Kidney (tissue), 14 donors: Measurements from ENCODE around the gene BNC2. TPM values are rescaled to one million over a fixed set of nuclear protein-coding genes. Genes with fewer than 3 reads are reported as not detected.
A peak's percentile ranks its signal among the peaks of the same experiment; 100 is the strongest.

Experiments used
- DNase-seq, 5 donors: peaks; one replicate each; pipeline ENCODE4 v3.0.0-alpha.2; 2013 to 2020
- FAIRE-seq: peaks from 2 replicates; lab custom pipeline; 2012; peaks lifted over from hg19 to GRCh38; lab: Jason Lieb, UNC
- H3K27ac ChIP-seq, 2 donors: one replicate each; pipeline ENCODE4 v1.7.0; 2013; ENCODE audit warnings: low read depth in 2 of 2, low read length in 2 of 2, inconsistent platforms in 1 of 2
- H3K27me3 ChIP-seq: one replicate; pipeline ENCODE4 v1.7.1; 2013; ENCODE audit warnings: low read length, inconsistent platforms; ENCODE audit not compliant: control insufficient read depth, insufficient read depth
- H3K36me3 ChIP-seq, 3 donors: one replicate each; pipeline versions ENCODE4 v1.7.0 to v1.7.1; 2013; ENCODE audit warnings: low read length in 3 of 3, control low read depth in 1 of 3, inconsistent platforms in 1 of 3; ENCODE audit not compliant: insufficient read depth in 3 of 3, control insufficient read depth in 2 of 3
- H3K4me1 ChIP-seq, 3 donors: one replicate each; pipeline versions ENCODE4 v1.7.0 to v1.7.1; 2013; ENCODE audit warnings: low read length in 3 of 3, inconsistent platforms in 1 of 3, low read depth in 1 of 3; ENCODE audit not compliant: control insufficient read depth in 2 of 3, insufficient read depth in 2 of 3
- H3K4me3 ChIP-seq, 3 donors: one replicate each; pipeline versions ENCODE4 v1.7.0 to v1.8.1; 2013; ENCODE audit warnings: low read length in 3 of 3, control low read depth in 1 of 3, inconsistent platforms in 1 of 3
- H3K9ac ChIP-seq, 3 donors: one replicate each; pipeline versions ENCODE4 v1.7.0 to v1.7.1; 2013; ENCODE audit warnings: low read length in 3 of 3, control low read depth in 1 of 3, inconsistent platforms in 1 of 3
- H3K9me3 ChIP-seq, 3 donors: one replicate each; pipeline versions ENCODE4 v1.7.0 to v1.7.1; 2013; ENCODE audit warnings: low read length in 3 of 3, control low read depth in 1 of 3, inconsistent platforms in 1 of 3; ENCODE audit not compliant: control insufficient read depth in 2 of 3, insufficient read depth in 1 of 3
- intact Hi-C: fragments of 100-400 bp; cut with DNase I; formaldehyde crosslinking; loops from one replicate; pipeline ENCODE4 v1.11.1; 2022
- polyA plus RNA-seq: library from polyadenylated mRNA; stranded (reverse); fragments of 350-450 nt; fragmentation: Illumina TruSeq; extraction: RNeasy Lipid Tissue Mini Kit (QIAGEN cat#74804); gene quantifications from one replicate; pipeline ENCODE4 v1.2.3, GENCODE V29; 2014; ENCODE audit warnings: low read depth, low replicate concordance; ENCODE audit not compliant: insufficient read depth
- total RNA-seq: library from RNA; stranded (reverse); fragmentation: NEBNext Ultra II Directional; extraction: Animal tissue kit (Norgen Biotek cat#: 25700); gene quantifications from one replicate; pipeline ENCODE4 v1.2.1, GENCODE V29; 2021
- TF ChIP-seq, protein P1 (sequence below): IDR thresholded peaks from 3 replicates; pipeline ENCODE4 v1.5.1; 2012; ENCODE audit warnings: mild to moderate bottlenecking, moderate library complexity, borderline replicate concordance; ENCODE audit not compliant: insufficient read depth; ENCODE audit errors: extremely low read depth
- donor health status: control.
- donor health status: control.
- donor health status: control.
- donor health status: control.
- donor health status: control.
- donor health status: DM: yes; HTN: yes; CAD: no.
- donor health status: Normal renal cell carcinoma (clear cell type).

The BNC2 gene
- total and polyA plus RNA-seq, 2 donors from 2014 or later, result 5.4 to 37.9 TPM

DNA sequence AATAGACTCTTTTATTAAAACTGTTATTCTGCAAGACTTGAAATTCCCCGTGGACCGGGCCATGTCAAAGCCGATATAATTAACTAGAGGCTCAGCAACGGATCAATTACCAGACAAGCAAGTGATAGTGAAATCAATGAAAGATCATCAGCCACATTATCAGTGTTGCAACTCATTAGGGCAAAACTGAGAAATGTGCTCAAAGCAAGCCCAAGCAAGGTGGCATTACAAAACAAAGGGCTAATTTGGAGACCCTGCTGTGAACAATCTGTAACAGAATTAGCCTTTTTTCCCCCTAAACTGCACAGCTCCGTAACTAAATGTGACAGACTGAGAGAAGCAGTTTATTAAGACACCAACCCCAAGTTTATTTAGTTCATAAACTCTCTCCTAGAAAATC, 140.3 kb downstream of the BNC2 start:
- H3K36me3 ChIP-seq, result no peaks in the 10 kb centered on the region
- H3K9me3 ChIP-seq, result no peaks in the 10 kb centered on the region
- H3K4me1 ChIP-seq, result peaks cover 0 to 4% (median 0%) of the 10 kb centered on the region in 3 donors
- no peak overlapping the region for H3K27ac ChIP-seq
- no peak overlapping the region for H3K9ac ChIP-seq
- FAIRE-seq (no peak), DNase-seq (no peak)
- TF ChIP-seq, protein P1, sequence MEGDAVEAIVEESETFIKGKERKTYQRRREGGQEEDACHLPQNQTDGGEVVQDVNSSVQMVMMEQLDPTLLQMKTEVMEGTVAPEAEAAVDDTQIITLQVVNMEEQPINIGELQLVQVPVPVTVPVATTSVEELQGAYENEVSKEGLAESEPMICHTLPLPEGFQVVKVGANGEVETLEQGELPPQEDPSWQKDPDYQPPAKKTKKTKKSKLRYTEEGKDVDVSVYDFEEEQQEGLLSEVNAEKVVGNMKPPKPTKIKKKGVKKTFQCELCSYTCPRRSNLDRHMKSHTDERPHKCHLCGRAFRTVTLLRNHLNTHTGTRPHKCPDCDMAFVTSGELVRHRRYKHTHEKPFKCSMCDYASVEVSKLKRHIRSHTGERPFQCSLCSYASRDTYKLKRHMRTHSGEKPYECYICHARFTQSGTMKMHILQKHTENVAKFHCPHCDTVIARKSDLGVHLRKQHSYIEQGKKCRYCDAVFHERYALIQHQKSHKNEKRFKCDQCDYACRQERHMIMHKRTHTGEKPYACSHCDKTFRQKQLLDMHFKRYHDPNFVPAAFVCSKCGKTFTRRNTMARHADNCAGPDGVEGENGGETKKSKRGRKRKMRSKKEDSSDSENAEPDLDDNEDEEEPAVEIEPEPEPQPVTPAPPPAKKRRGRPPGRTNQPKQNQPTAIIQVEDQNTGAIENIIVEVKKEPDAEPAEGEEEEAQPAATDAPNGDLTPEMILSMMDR, result no peak
- intact Hi-C loops, result no loop called here
- H3K4me3 ChIP-seq, result no peak overlapping the region
- no peaks in the 10 kb centered on the region for H3K27me3 ChIP-seq

DNA sequence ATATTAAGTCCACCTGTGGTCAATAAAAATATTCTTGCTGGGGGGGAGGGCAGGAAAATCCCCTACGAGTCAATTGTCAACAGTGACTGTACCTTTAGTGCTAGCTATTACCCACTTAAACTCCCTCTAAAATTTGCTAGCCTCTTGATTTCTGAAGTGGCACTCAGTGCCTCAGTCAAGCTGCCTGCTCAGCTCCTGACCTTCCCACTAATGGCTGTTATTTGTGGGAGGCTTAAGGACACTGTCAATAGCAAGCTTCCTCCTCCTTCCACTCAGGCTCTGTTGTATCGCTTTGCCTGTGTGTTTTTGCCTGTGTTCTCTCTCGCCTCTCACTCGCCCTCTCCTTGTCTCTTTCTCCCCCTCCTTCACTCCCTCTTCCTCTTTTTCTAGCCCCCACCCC, 140.8 kb downstream of the BNC2 start:
- intact Hi-C loops, result no loop called here
- TF ChIP-seq, protein P1, result no peak
- Histone ChIP-seq H3K4me3 (no peak overlapping the region), H3K9me3 (no peaks in the 10 kb centered on the region), H3K27me3 (no peaks in the 10 kb centered on the region), H3K9ac (no peak overlapping the region), H3K36me3 (no peaks in the 10 kb centered on the region), H3K4me1 (peaks cover 0 to 4% (median 0%) of the 10 kb centered on the region in 3 donors), H3K27ac (no peak overlapping the region)
- DNase-seq (no peak), FAIRE-seq (no peak)

DNA sequence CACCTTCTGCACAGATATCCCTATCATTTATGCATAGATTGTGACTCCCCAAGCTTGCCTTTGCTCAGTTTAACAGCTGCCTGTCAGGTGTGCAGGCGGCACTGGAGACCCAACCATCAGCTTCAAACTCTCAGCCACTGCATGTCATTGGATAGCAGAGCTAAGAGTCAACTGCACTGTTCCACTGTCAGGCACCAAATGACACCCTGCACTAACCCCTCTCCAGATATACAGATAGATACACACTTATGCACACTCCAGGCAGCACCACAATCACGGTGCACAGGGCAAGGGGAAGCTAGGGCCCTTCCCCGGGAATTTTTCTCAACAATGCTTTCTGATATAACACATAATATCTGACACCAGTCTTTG, 142.3 kb downstream of the BNC2 start:
- Histone ChIP-seq H3K9me3 (no peaks in the 10 kb centered on the region), H3K4me3 (peak overlapping the region in 2 of 3 donors; percentile 68 to 73), H3K36me3 (no peaks in the 10 kb centered on the region), H3K4me1 (peaks cover 0 to 4% (median 0%) of the 10 kb centered on the region in 3 donors), H3K27ac (peak overlapping the region; percentile 23 to 87), H3K27me3 (no peaks in the 10 kb centered on the region), H3K9ac (peak overlapping the region in 1 of 3 donors; percentile 86)
- FAIRE-seq (no peak), DNase-seq (peak in 1 of 5 donors; percentile 10)
- intact Hi-C loops, result no loop called here
- TF ChIP-seq, protein P1, result no peak

DNA sequence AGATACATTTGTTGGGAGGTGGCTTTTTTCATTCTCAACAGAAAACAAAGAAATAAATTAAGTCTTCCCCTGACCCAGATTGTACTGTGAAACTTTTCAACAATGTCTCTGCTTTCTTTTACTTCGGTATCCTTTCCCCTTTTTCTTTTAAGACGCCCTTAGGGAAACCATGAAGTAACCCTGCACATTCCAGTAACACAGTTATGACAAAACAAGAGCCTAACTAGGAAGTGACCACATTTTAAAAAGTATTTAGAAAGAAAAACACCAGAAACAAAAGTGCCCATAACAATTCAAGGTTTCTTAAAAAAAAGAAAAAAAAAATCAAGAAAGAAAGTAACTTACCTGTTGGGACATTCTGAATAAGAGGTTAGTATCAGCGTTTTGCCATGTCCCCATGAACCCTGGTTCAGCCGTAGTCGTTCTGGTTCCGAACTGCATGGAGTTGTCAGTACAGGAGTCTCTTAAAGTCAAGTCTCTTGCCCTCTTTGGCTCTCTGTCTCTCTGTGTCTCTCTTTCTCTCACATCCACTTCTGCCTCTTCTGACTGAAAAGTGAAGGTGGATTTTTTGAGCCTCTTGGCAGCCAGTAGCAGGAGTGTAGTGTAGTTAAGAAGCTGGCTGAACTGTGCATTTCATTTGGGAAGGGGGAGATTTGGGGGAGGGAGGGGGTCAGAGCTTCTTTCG, 142.9 kb downstream of the BNC2 start:
- Histone ChIP-seq H3K4me1 (peaks cover 0 to 4% (median 0%) of the 10 kb centered on the region in 3 donors), H3K9ac (peak overlapping the region; percentile 8 to 86 (median 45)), H3K9me3 (no peaks in the 10 kb centered on the region), H3K4me3 (peak overlapping the region; percentile 67 to 73 (median 68)), H3K36me3 (no peaks in the 10 kb centered on the region), H3K27me3 (no peaks in the 10 kb centered on the region), H3K27ac (peak overlapping the region; percentile 81 to 87)
- TF ChIP-seq, protein P1, result no peak
- DNase-seq (peak in 2 of 5 donors; percentile 20 to 32), FAIRE-seq (no peak)
- intact Hi-C loops, result no loop called here
